Measurements from ENCODE around the gene SUPT3H. TPM values are rescaled to one million over a fixed set of nuclear protein-coding genes. Genes with fewer than 3 reads are reported as not detected.
"Not testable (repeated sequence)": the region's sequence is repeated elsewhere in the genome, so short reads cannot be mapped to it uniquely, and the experiment has no call there.

SUPT3H gene
- total and polyA plus RNA-seq, 4 experiments from 2014 or later, result 11.8 to 13.6 (median 12.6) TPM

- H3K27ac ChIP-seq (ENCODE audit: low read depth, low read length), result no peak overlapping the region
- Mint-ChIP-seq H3K9me3 (peaks cover 0 to 14% (median 2%) of the 10 kb centered on the region in 8 donors), H3K27me3 (no peaks in the 10 kb centered on the region), H3K27ac (no peak overlapping the region), H3K36me3 (no peaks in the 10 kb centered on the region), H3K4me3 (no peak overlapping the region), H3K4me1 (peaks cover 0 to 2% (median 0%) of the 10 kb centered on the region in 4 donors)
- H3K9me3 ChIP-seq (ENCODE audit: control insufficient read depth in 1 of 2, low read length in 2 of 2), result no peaks in the 10 kb centered on the region
- no peak for DNase-seq
- H3K27me3 ChIP-seq (ENCODE audit: insufficient read depth, low read length), result no peaks in the 10 kb centered on the region
- H3K4me3 ChIP-seq (ENCODE audit: low read length in 2 of 2), result no peak overlapping the region
- no peaks in the 10 kb centered on the region for H3K36me3 ChIP-seq (ENCODE audit: insufficient read depth, low read length)
- no peaks in the 10 kb centered on the region for H3K4me1 ChIP-seq (ENCODE audit: insufficient read depth, low read length)
- POLR2A ChIA-PET (ENCODE audit: partially characterized antibody), result no interaction called here
- CTCF ChIA-PET (ENCODE audit: partially characterized antibody), result no interaction called here
- intact Hi-C loops (cut with micrococcal nuclease), result no loop called here
Measured at GRCh38 chr6:45148711-45149341, 228.9 kb downstream of the SUPT3H start.

GRCh38 chr6:45148278-45148677 lies 229.5 kb downstream of the SUPT3H start:
- DNase-seq, result no peak
- ChIA-PET POLR2A (ENCODE audit: partially characterized antibody) (no interaction called here), CTCF (ENCODE audit: partially characterized antibody) (no interaction called here)
- no peaks in the 10 kb centered on the region for H3K27me3 Mint-ChIP-seq
- Histone ChIP-seq H3K4me3 (ENCODE audit: low read length in 2 of 2) (no peak overlapping the region), H3K27ac (ENCODE audit: low read depth, low read length) (no peak overlapping the region), H3K27me3 (ENCODE audit: insufficient read depth, low read length) (no peaks in the 10 kb centered on the region), H3K4me1 (ENCODE audit: insufficient read depth, low read length) (no peaks in the 10 kb centered on the region), H3K9me3 (ENCODE audit: control insufficient read depth in 1 of 2, low read length in 2 of 2) (no peaks in the 10 kb centered on the region), H3K36me3 (ENCODE audit: insufficient read depth, low read length) (no peaks in the 10 kb centered on the region)
- H3K27ac Mint-ChIP-seq, result no peak overlapping the region
- intact Hi-C loops (cut with micrococcal nuclease), result no loop called here
- H3K4me1 Mint-ChIP-seq, result peaks cover 0 to 3% (median 0%) of the 10 kb centered on the region in 4 donors
- H3K9me3 Mint-ChIP-seq, result peaks cover 0 to 19% (median 4%) of the 10 kb centered on the region in 8 donors
- H3K4me3 Mint-ChIP-seq, result no peak overlapping the region
- no peaks in the 10 kb centered on the region for H3K36me3 Mint-ChIP-seq

- H3K36me3 ChIP-seq (ENCODE audit: insufficient read depth, low read length); CTCF ChIA-PET (ENCODE audit: partially characterized antibody); intact Hi-C loops (cut with micrococcal nuclease); H3K9me3 ChIP-seq (ENCODE audit: control insufficient read depth in 1 of 2, low read length in 2 of 2); POLR2A ChIA-PET (ENCODE audit: partially characterized antibody); H3K4me1 ChIP-seq (ENCODE audit: insufficient read depth, low read length); DNase-seq; H3K27me3 Mint-ChIP-seq; H3K27ac ChIP-seq (ENCODE audit: low read depth, low read length); H3K36me3 Mint-ChIP-seq; H3K27me3 ChIP-seq (ENCODE audit: insufficient read depth, low read length); H3K4me1 Mint-ChIP-seq; H3K4me3 Mint-ChIP-seq; H3K4me3 ChIP-seq (ENCODE audit: low read length in 2 of 2); H3K27ac Mint-ChIP-seq: not testable (repeated sequence)
- peaks cover 1 to 40% (median 15%) of the 10 kb centered on the region in 8 donors for H3K9me3 Mint-ChIP-seq
Measured at GRCh38 chr6:45145658-45146057, 232.1 kb downstream of the SUPT3H start.

GRCh38 chr6:45138765-45139164 lies 239.0 kb downstream of the SUPT3H start:
- intact Hi-C loops (cut with micrococcal nuclease), result no loop called here
- ChIA-PET CTCF (ENCODE audit: partially characterized antibody) (no interaction called here), POLR2A (ENCODE audit: partially characterized antibody) (no interaction called here)
- Histone ChIP-seq H3K36me3 (ENCODE audit: insufficient read depth, low read length) (no peaks in the 10 kb centered on the region), H3K27me3 (ENCODE audit: insufficient read depth, low read length) (no peaks in the 10 kb centered on the region), H3K27ac (ENCODE audit: low read depth, low read length) (no peak overlapping the region), H3K9me3 (ENCODE audit: control insufficient read depth in 1 of 2, low read length in 2 of 2) (peaks cover 5 to 6% of the 10 kb centered on the region in 2 donors), H3K4me3 (ENCODE audit: low read length in 2 of 2) (no peak overlapping the region), H3K4me1 (ENCODE audit: insufficient read depth, low read length) (no peaks in the 10 kb centered on the region)
- Mint-ChIP-seq H3K9me3 (peaks cover 5 to 66% (median 40%) of the 10 kb centered on the region in 8 donors), H3K27me3 (no peaks in the 10 kb centered on the region), H3K27ac (no peak overlapping the region), H3K4me1 (peaks cover 0 to 2% (median 0%) of the 10 kb centered on the region in 4 donors), H3K4me3 (no peak overlapping the region), H3K36me3 (peaks cover 25 to 26% of the 10 kb centered on the region in 2 donors)
- no peak for DNase-seq

DNA sequence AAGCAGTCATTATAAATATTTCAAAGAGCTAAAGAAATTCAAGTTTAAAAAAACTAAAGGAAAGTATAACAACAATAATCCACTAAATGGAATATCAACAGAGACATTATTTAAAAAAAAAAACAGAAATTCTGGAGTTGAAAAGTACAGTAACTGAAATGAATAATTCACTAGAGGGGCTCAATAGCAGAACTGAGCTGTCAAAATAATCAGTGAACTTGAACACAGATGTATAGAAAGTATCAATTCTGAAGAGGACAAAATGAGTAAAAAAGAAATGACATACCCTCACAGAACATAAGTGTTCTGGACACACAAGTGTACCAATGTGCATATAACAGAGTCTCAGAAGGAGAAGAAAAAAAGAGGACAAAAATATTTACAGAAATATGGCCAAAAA lies 241.2 kb downstream of the SUPT3H start:
- Mint-ChIP-seq H3K36me3 (peaks cover 23% of the 10 kb centered on the region in 2 donors), H3K9me3 (peaks cover 3 to 47% (median 30%) of the 10 kb centered on the region in 8 donors), H3K27ac (no peak overlapping the region), H3K27me3 (no peaks in the 10 kb centered on the region), H3K4me3 (no peak overlapping the region), H3K4me1 (no peaks in the 10 kb centered on the region)
- H3K27me3 ChIP-seq (ENCODE audit: insufficient read depth, low read length), result no peaks in the 10 kb centered on the region
- no peaks in the 10 kb centered on the region for H3K36me3 ChIP-seq (ENCODE audit: insufficient read depth, low read length)
- peaks cover 5 to 6% of the 10 kb centered on the region in 2 donors for H3K9me3 ChIP-seq (ENCODE audit: control insufficient read depth in 1 of 2, low read length in 2 of 2)
- H3K27ac ChIP-seq (ENCODE audit: low read depth, low read length), result no peak overlapping the region
- no peak for DNase-seq
- H3K4me3 ChIP-seq (ENCODE audit: low read length in 2 of 2), result no peak overlapping the region
- no peaks in the 10 kb centered on the region for H3K4me1 ChIP-seq (ENCODE audit: insufficient read depth, low read length)
- intact Hi-C loops (cut with micrococcal nuclease), result no loop called here
- ChIA-PET POLR2A (ENCODE audit: partially characterized antibody) (no interaction called here), CTCF (ENCODE audit: partially characterized antibody) (no interaction called here)

- no peaks in the 10 kb centered on the region for H3K27me3 ChIP-seq (ENCODE audit: insufficient read depth, low read length)
- H3K36me3 ChIP-seq (ENCODE audit: insufficient read depth, low read length), result no peaks in the 10 kb centered on the region
- peaks cover 17 to 20% of the 10 kb centered on the region in 2 donors for H3K36me3 Mint-ChIP-seq
- ChIA-PET POLR2A (ENCODE audit: partially characterized antibody) (no interaction called here), CTCF (ENCODE audit: partially characterized antibody) (no interaction called here)
- H3K4me3 Mint-ChIP-seq, result no peak overlapping the region
- H3K4me3 ChIP-seq (ENCODE audit: low read length in 2 of 2), result no peak overlapping the region
- peaks cover 3 to 6% of the 10 kb centered on the region in 2 donors for H3K9me3 ChIP-seq (ENCODE audit: control insufficient read depth in 1 of 2, low read length in 2 of 2)
- no peaks in the 10 kb centered on the region for H3K27me3 Mint-ChIP-seq
- H3K4me1 Mint-ChIP-seq, result no peaks in the 10 kb centered on the region
- peaks cover 3 to 26% (median 20%) of the 10 kb centered on the region in 8 donors for H3K9me3 Mint-ChIP-seq
- no peaks in the 10 kb centered on the region for H3K4me1 ChIP-seq (ENCODE audit: insufficient read depth, low read length)
- no peak overlapping the region for H3K27ac ChIP-seq (ENCODE audit: low read depth, low read length)
- intact Hi-C loops (cut with micrococcal nuclease), result no loop called here
- no peak for DNase-seq
- H3K27ac Mint-ChIP-seq, result no peak overlapping the region
Measured at GRCh38 chr6:45132658-45133294, 245.0 kb downstream of the SUPT3H start.

GRCh38 chr6:45132059-45132458 lies 245.7 kb downstream of the SUPT3H start:
- Histone ChIP-seq H3K36me3 (ENCODE audit: insufficient read depth, low read length) (no peaks in the 10 kb centered on the region), H3K9me3 (ENCODE audit: control insufficient read depth in 1 of 2, low read length in 2 of 2) (peaks cover 3 to 4% of the 10 kb centered on the region in 2 donors), H3K27me3 (ENCODE audit: insufficient read depth, low read length) (no peaks in the 10 kb centered on the region), H3K4me1 (ENCODE audit: insufficient read depth, low read length) (no peaks in the 10 kb centered on the region), H3K4me3 (ENCODE audit: low read length in 2 of 2) (no peak overlapping the region), H3K27ac (ENCODE audit: low read depth, low read length) (no peak overlapping the region)
- Mint-ChIP-seq H3K4me3 (no peak overlapping the region), H3K4me1 (no peaks in the 10 kb centered on the region), H3K27ac (no peak overlapping the region), H3K36me3 (peaks cover 15 to 20% of the 10 kb centered on the region in 2 donors), H3K9me3 (peaks cover 3 to 23% (median 16%) of the 10 kb centered on the region in 8 donors), H3K27me3 (no peaks in the 10 kb centered on the region)
- ChIA-PET POLR2A (ENCODE audit: partially characterized antibody) (no interaction called here), CTCF (ENCODE audit: partially characterized antibody) (no interaction called here)
- DNase-seq, result no peak
- intact Hi-C loops (cut with micrococcal nuclease), result no loop called here
